GM13976 (cell line): ENCODE results near the gene RPRD1B.

Source experiments
- DNase-seq: peaks from one replicate; pipeline ENCODE4 v3.0.0; 2012; ENCODE audit warnings: low spot score
- in situ Hi-C: fragments of 300-500 bp; cut with MboI; formaldehyde crosslinking; loops from one replicate; pipeline ENCODE4 v1.12.0; 2022; ENCODE audit warnings: low sequenced_read_pairs, mixed read lengths, inconsistent platforms; ENCODE audit not compliant: unreplicated experiment
- TF ChIP-seq, protein P1 (sequence below): IDR thresholded peaks from 2 replicates; pipeline ENCODE4 v1.5.1; 2012; ENCODE audit warnings: borderline replicate concordance, mild to moderate bottlenecking; ENCODE audit not compliant: insufficient read depth; ENCODE audit errors: extremely low read depth, missing control alignments, control extremely low read depth

RPRD1B gene

GRCh38 chr20:38065764-38066375 lies 32.3 kb downstream of the RPRD1B start:
- in situ Hi-C loops: loop anchor here (10.0 kb wide), 1 partner anchor 99 kb away; the partner anchor contains the start of gene TGM2
- DNase-seq: no peak
- TF ChIP-seq, protein P1, sequence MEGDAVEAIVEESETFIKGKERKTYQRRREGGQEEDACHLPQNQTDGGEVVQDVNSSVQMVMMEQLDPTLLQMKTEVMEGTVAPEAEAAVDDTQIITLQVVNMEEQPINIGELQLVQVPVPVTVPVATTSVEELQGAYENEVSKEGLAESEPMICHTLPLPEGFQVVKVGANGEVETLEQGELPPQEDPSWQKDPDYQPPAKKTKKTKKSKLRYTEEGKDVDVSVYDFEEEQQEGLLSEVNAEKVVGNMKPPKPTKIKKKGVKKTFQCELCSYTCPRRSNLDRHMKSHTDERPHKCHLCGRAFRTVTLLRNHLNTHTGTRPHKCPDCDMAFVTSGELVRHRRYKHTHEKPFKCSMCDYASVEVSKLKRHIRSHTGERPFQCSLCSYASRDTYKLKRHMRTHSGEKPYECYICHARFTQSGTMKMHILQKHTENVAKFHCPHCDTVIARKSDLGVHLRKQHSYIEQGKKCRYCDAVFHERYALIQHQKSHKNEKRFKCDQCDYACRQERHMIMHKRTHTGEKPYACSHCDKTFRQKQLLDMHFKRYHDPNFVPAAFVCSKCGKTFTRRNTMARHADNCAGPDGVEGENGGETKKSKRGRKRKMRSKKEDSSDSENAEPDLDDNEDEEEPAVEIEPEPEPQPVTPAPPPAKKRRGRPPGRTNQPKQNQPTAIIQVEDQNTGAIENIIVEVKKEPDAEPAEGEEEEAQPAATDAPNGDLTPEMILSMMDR: no peak

GRCh38 chr20:38066969-38067716 lies 33.6 kb downstream of the RPRD1B start:
- DNase-seq: no peak
- in situ Hi-C loops: loop anchor here (10.0 kb wide), 1 partner anchor 98 kb away; the partner anchor contains the start of gene TGM2
- TF ChIP-seq, protein P1: no peak

GRCh38 chr20:38067717-38068365 lies 34.3 kb downstream of the RPRD1B start:
- TF ChIP-seq, protein P1: no peak
- DNase-seq: no peak
- in situ Hi-C loops: loop anchor here (10.0 kb wide), 1 partner anchor 97 kb away; the partner anchor contains the start of gene TGM2

DNA sequence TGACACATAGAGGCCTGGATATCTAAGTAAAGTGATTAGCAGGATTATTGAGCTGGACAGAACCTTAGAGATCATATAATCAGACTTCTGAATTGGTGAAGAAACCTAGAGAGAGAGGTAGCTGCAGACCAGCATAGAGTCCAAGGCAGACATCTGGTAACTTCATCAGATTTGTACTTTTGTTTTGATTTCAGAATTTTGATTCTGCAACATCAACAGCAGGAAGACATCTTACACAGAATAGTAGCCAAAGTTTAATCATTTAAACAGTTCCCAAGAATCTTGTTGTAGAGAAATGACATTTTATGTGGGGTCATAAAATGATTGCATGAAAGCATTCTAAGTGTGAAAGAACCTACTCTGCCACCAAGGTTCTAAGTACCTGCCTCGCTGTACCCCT lies 39.4 kb downstream of the RPRD1B start:
- in situ Hi-C loops: no loop called here
- DNase-seq: no peak
- TF ChIP-seq, protein P1: no peak

DNA sequence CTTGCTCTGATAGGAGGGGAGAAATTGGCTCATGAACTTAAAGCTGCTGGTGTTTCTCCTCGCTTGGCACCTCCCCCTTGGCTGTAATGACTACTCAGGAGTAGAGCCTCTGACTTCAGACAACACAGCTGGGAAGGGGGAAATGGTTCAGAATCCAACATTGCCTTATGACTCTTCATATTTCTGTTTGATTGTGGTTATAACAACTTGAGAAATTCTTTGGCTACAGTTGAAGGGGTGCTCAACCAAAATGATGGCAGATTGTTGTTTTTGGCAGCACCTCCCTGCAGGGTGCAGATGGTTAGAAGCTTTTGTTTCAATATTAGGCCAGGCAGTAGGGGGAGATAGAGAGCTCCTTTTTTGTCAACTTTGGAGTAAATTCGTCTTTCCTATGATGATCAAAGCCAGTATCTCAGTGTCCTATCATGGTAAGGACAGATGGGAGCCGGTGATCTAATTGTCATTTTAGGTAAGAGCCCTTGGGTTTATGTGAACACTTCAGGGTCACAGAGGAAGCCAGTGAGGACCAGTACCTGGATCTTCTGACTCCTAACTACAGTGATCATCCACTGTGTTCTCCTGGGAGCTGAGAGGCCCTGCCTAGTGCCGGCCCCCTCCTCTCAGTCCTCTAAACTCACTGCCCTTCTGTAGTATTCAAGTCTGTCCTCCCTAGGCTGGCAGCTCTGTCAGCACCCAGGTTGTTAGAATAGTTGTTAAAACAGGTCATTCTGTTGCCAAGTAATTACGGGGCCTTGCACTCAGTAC lies 39.9 kb downstream of the RPRD1B start:
- TF ChIP-seq, protein P1: peak; percentile 44
- DNase-seq: peak; percentile 49
- in situ Hi-C loops: no loop called here
